Stimulated activated naive CD8-positive, alpha-beta T cell treated with anti-CD3 and anti-CD28 coated beads, Interleukin-15, Interleukin-2, amounts not matched to agents 100 U/mL and 50 U/mL, for 24 hours (primary cell): Measurements from ENCODE around the gene NEDD1.

Source experiments
- ATAC-seq: fragments of 150-1000 bp; cut with Tn5 transposase; one replicate; pipeline ENCODE4 v1.10.0; 2021
- DNase-seq: peaks from one replicate; pipeline ENCODE4 v3.0.0; 2021

Gene NEDD1

DNA sequence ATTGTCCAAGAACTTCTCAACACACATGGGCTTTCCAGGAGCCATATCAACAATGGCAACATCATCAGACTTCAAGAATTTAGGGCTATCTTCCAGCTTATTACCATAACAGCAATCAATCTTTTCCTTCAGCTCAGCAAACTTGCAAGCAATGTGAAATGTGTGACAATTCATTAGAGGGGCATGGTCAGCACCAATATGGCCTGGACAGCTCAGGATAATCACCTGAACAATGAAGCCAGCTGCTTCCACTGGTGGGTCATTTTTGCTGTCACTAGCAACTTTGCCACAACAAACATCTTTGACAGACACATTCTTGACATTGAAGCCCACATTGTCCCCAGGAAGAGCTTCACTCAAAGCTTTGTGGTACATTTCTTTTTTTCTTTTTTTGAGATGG lies 5.9 kb upstream of the NEDD1 start:
- DNase-seq (no peak), ATAC-seq (no peak)

DNA sequence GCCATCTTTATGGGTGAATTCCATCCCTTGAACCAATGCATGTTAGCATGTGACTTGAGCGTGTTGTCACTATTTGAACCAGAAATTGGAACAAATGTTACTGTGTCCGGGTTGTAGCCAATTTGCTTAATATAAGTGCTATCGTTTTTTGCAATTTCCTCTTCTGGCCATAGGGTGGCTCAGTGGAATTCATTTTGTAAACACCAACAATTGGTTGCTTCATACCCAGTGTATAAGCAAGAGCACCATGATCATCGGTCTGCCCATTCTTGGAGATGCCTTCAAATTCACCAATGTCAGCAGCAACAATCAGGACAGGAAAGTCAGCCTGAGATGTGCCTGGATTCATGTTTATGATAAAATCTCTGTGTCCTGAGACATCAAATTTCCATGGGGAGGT lies 5.0 kb upstream of the NEDD1 start:
- DNase-seq (no peak), ATAC-seq (no peak)

DNA sequence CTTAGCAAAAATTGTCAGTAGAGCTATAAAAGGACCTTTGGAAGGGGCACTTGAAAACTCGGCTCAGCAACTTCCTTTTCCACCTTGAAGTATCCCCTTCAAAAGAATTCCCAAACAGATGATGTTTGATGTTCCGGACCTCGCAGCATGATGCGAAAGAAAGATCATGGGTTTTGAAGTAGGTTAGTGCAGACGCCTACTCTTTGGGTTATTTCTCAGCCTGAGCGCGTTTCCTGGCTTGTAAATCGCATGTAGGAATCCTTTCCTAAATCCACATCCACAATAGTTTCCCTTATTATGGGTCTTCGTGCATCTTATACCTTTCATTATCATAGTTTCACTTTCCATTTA lies 584 bp upstream of the NEDD1 start:
- no peak for ATAC-seq
- DNase-seq = peak; percentile 7

DNA sequence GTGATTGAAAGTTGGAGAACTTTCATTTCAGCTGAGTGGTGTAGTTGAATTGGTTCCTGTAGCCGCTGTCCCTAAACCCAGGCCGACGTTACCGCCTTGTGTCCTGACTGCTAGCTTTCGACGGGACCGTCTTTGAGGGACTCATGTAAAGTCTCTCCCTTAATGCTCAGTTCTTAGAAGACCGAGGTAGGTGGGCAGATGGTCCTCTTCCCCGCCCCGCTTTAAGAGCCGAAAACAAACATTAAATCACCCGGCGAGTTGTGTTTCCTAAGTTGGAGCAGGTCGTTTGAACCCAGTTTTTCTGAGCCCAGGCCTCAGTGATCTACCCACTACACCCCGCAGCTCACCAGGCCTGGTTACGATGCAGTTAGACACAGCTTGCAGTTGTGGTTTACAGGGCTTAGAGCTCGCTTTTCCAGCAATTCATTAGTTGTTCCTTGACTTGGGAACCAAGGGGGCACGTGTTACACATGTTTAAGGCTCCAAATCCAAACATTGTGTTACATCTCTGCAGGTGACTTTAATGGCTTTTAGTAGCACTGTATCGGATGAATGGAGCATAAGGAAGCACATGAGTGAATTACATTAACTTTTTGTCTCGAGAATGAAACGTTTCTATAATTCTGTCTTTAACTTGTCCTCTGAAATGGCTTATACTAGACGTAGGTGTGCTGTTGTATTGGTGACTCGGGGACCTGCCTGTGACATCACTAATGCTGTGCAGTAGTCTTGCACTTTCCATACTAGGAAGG lies 790 bp downstream of the NEDD1 start:
- DNase-seq (peak; percentile 27), ATAC-seq (peak; percentile 37)

DNA sequence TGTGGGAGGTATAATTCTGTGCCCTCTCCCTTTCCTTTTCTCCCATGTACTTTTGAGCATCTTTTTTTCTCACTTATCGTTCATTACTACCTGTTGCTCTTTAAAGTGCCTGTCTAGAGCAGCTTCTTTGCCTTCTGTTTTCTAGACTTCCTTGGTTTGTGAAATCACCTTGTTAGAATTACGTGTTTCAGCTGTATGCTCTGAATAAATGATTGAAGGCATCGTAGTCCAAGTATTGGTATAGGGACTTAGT lies 1.3 kb downstream of the NEDD1 start:
- no peak for DNase-seq
- ATAC-seq = no peak

DNA sequence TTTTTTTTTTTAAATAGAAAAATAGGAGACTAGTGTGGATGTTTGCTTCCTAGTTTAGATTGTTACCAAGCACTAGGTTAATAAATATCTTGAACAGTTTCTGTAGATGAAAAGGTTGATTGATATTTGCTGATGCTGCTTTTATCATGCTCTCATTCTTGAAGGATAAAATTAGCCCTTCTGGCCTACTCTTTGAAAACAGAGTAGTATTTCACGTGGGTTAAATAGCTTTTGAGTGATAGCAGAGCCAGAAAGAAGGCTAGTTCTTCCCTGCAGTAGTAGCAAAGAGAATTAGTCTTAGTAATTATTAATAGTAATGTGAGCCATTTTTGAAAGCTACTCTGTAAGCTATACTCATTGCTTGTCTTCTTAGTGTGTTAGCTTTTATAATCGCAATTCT lies 5.2 kb downstream of the NEDD1 start:
- ATAC-seq (no peak), DNase-seq (no peak)

DNA sequence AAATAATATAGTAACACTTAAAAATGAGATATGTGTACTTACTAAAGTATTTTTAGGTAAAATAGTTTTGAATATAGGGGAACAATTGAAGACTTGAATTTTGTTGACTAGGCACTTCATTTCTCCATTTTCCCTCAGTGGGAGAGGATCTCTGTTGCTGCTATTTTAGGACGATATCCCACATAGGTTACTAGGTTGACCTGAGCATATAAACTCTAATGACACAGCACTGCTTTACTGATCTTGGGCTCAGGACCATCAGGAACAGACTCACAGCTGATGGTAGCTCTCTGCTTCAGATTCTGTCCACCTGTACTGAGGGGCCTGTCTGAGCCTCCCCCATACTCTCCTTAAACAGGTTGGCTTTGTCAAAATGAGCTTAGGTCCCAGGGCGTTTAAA lies 5.9 kb downstream of the NEDD1 start:
- DNase-seq (no peak), ATAC-seq (no peak)

DNA sequence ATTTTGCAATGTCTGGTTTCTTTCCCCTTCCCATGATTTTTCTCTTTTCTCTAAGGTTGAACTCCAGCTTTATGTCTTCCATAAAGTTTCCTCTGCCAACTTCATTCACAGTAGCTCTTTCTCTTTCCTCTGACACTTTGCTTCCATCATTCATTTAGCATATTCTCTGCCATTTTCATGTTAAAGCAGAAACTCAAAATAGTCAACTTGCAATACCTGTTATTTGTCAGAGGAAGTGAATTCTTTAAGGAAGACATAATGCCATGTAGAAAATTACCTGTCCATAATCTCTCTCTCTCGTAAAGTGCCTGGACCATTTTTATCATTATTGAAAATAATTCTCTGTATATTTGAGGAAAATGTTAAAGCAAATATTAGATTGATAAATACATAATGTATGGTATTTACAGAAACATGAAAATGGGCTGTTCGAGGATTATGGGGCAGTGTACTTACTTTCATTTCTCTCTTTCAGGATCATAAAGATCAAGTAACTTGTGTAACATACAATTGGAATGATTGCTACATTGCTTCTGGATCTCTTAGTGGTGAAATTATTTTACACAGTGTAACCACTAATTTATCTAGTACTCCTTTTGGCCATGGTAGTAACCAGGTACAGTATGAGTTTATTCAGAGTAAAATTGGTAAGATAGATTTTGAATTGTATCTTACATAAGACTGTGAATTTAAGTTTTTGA lies 12.6 kb downstream of the NEDD1 start:
- ATAC-seq (no peak), DNase-seq (no peak)

DNA sequence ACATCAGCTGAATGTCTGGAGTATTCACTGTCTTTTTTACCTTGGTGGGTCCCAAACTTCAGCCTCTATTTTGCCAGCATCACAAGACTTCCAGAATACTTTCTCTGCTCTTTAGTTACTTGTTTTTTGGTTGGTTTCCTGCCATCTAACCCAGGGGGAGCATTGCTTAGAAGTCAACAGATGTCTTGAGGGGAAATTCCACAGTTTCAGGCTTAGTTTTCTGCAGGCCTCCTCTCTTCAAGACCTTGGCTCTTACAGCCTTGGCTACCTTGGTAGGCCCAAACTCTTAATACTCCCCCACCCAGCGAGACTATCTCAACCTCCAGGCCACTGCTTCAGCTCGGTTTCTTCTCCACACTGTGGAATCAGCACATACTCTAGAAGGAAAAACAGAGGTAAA lies 41.7 kb downstream of the NEDD1 start:
- DNase-seq = no peak
- no peak for ATAC-seq

DNA sequence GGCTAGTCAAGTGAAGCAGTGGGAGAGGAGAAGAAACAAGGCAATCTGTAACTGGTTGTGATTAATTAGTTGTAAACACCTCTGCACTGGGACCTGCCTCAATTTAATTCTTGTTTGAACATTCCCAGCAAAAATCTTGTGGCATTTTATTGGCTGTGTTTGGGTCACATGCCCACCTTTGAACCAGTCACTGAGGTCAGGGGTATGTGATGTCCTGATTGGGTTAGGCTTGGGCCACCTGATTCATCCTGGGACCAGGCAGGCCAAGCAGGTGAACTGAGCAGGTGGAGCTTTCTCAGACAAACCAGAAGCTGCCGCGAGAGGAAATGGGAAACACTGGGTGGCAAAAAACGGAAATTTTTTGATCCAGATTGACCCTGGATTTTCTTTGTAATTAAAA lies 72.5 kb downstream of the NEDD1 start:
- ATAC-seq = no peak
- no peak for DNase-seq

DNA sequence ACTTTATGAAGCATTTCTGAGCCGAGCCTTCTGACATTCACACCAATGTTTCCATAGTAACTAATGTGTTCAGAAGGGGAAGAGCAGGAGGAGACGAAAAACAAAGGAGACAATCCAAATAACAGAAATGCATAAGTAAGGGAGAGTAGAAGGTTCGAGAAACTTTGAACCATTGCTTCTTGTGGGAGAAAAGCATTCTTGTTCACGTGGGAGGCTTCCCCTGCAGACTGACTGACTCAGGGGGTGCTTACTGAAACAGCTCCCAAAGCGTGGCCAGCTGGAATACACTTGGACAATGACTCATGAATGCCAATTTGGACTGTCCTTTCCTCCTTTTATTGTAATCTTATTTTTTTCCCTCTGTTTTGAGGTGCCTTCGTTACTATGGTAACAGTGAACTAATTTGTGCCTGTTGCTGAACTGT lies 73.9 kb downstream of the NEDD1 start:
- DNase-seq = no peak
- no peak for ATAC-seq

DNA sequence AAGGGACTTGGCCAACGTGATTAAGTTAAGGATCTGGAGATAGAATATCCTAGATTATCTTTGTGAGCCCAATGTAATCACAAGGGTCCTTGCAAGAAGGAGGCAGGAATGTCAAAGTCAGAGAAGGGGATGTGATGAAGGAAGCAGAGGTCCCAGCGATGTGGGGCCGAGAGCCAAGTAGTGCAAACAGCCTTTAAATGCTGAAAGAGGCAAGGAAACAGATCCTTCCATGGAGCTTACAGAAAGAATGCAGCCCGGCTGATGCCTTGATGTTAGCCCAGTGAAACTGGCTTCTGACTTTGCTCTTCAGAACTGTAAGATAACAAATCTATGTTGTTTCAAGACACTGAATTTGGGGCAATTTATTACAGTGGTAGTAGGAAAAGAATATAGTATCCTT lies 74.9 kb downstream of the NEDD1 start:
- ATAC-seq = no peak

DNA sequence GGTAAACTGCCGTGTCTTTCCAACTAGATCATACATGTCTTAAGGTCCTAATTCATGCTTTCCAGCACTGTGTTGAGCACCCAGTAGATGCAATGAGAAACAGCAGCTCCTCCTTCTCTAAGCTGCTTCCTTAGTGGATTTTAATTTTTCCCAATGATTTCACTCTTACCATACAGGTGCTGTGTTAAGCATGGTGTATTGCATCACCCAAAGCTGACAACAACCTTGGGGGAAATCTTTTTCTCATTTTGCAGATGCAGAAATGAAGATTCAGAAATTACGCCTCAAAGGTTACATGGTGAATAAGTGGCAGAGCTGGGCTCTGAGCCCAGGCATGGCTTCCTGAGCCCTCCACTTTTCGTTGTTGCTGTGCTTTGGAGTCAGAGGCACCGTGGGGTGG lies 75.6 kb downstream of the NEDD1 start:
- ATAC-seq = no peak
- no peak for DNase-seq

More for the DNA sequence above, 74.9 kb downstream of the NEDD1 start:
- no peak for DNase-seq

DNA sequence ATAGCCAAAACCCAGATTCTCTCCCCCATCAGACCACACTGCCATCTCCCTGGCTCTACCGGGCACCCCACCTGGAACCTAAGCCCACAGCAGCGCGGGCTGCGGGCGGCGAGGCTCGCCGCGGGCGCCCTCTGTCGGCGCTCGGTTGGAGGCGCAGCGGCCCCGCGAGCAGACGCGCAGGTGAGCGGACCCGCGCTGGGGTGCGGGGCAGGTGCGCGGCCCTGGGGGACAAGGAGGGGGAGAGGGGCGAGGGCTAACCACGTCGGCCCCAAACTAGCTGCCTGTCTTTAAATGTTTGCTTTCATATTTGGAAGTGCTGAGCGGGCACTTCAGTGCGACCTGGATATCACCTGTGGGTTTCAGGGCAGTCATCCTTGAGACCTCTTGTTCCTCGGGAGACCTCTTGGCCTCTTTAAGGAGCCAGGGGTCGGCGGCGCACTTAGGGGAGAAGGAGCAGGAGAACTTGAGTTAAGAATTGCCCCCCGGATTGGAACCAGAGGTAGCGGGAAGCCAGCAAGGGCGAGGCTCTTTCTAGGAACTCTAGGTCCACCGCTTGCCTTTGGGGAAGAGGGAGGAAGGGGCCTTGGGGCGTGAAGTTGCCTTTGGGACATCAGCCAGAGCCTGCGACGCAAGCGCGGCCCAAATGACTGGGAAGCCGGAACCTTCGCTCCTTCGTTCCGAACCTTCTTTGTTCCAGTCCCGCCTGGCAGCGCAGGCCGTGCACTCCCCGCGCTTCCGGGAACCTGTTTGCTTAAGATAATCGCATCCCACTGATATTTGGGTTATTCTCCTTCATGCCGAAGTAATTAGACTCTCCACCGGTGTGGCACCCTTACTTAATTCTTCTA lies 78.7 kb downstream of the NEDD1 start:
- peak; percentile 74 for ATAC-seq
- DNase-seq = peak; percentile 55

DNA sequence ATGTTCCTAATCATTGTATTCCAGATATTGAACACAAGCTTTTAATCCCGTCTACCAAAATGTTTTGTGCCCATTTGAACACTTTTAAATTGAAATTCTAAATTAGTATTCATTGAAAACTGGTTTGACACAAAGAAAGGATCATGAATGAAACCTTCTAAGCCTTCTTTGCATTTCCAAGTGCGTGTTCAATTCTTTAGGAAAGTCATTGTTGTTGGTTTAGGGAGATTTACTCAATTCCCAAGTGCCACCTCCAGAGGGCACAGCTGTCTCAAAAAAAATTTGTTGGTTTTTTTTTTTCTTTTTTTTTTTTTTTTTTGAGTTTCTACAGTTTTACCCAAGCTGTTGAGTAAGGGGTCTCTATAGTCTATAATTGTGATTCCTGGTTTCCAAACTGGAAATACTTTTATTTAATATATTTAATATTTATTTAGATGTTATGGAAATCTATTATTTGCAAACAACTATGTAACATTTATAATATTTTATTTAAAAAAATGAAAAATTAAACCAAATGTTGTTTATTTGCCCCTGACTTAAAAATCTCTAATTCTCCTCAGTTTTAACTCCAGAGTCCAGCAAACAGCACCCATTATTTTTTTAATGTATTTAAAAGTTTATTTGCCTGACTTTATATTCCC lies 79.9 kb downstream of the NEDD1 start:
- no peak for DNase-seq
- no peak for ATAC-seq

DNA sequence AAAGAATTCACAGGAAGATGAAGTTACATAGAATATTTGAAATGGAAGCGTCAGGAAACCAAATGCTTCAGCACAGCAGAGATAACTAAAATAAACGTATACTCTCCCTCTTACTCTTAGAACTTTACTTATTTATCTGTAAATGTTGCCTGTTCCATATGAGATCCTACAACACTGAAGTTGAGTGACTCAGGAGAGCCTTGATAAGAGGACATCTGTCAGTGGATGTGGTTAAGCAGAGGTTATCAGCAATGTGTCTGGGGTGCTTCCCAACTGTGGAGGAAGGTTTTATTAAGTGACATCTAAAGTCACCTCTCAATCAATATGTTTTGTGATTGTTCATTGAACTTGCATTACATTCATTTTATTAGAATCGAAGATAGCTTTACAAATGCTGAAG lies 81.9 kb downstream of the NEDD1 start:
- DNase-seq = no peak
- no peak for ATAC-seq

DNA sequence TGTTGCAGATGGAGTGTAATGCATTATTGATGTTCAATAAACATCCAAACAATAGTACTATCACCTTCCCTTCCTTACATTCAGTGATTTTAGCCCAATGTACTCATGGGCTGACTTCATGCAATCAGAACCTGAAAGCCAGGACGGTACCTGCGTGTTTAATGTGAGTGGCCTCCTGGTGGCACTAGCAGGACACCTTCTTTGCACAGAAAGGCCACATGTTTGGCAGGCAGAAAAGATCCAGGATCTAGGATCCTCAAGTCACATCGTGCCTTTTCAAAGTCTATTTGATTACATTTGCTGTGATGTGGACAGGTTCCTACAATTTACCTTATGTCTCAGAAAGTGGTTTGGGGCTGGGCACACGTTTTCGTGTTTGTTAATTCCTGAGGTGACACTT lies 82.9 kb downstream of the NEDD1 start:
- no peak for ATAC-seq
- no peak for DNase-seq

DNA sequence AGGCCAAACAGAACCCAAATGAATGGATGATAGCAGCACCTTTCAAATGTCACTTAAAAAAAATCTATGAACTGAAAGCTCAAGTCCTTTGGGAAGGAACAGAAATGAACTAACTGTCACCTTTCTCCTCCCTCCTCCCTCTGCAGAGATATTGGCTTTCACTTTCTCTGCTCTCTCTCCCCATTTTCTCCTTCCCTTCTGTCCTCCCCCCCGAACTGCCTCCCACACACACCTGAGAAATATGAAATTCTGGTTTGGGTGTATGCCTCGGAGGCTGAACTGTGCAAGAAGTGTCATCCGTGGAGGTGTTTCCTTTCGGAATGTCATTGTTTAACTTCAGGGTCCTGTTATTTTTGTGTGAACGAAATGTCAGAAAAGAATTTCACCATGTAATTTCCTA lies 87.8 kb downstream of the NEDD1 start:
- no peak for ATAC-seq
- DNase-seq = no peak

DNA sequence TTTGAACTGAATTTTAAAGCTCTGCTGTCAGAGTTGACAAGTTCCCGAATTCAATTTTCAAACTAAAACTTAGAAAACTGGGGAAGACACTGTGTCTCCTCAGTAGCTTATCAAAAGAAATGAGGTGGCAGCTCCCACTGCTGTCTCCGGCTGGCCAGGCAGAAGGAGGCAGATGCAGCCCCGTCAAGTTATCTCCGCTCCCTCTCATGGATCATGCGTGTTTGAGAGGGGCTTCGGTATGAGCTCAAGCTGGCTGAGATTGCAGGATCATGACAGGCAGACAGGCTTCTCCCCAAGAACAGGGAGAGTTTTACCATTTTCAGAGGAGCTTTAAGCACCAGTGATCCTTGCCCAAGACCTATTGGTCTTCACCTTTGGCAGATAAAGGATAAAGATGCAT lies 88.8 kb downstream of the NEDD1 start:
- DNase-seq (no peak), ATAC-seq (no peak)

DNA sequence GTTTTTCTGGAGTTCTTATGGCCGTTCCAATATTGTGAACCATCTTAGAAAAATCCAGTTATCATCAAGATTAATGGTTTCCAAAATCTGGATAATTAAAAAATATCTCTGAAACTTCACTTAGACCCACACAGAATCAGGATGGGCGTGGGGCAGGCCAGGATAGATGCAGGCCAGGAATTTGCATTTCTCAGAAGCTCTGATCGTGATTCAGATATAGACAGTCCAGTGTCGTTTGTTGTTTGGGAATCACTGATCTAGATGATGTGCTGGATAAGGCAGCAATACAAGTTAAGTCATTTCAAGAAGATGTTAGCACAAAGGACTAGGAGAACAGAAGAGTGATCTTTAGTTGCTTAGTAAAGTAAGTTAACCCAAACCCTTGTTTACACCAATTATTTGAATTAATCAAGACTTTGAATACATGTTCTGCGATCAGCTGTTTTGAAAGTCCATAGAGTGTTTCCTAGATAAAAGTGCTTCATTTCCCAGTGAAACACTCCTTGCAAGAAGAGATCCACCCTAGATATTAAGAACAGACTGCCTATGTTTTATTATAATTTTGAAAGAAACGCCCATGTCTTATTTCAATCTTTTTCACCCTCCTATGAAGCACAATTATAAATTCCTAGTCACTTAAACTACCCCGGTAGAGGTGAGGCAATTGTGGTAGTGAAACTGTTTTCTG lies 90.9 kb downstream of the NEDD1 start:
- DNase-seq (no peak), ATAC-seq (no peak)

DNA sequence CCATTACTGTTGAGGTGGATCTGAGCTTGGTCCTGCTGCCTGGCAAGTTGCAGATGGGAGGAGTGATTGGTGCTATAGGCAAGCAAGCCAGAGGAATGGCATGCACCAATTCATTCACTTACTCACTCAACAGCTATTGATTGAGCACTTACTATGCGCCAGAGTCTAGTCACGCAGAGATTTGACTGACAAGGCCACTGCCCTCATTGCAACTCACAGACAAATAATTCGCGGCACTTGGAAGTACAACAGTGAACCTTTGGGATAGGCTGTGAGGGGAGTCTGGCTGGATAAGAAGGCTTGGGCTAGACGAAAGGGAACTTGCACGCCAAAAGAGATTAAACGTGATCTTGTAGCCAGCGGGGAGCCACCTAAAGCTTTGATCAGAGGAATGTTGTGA lies 96.2 kb downstream of the NEDD1 start:
- no peak for ATAC-seq

More for the DNA sequence above, 96.2 kb downstream of the NEDD1 start:
- no peak for DNase-seq
